MV-4-11 (cell line): Measurements from ENCODE around the gene SEMA5A.

Experiments used
- DNase-seq: peaks from one replicate; lab custom pipeline; 2025; lab: John Stamatoyannopoulos, UW

The SEMA5A gene

DNA sequence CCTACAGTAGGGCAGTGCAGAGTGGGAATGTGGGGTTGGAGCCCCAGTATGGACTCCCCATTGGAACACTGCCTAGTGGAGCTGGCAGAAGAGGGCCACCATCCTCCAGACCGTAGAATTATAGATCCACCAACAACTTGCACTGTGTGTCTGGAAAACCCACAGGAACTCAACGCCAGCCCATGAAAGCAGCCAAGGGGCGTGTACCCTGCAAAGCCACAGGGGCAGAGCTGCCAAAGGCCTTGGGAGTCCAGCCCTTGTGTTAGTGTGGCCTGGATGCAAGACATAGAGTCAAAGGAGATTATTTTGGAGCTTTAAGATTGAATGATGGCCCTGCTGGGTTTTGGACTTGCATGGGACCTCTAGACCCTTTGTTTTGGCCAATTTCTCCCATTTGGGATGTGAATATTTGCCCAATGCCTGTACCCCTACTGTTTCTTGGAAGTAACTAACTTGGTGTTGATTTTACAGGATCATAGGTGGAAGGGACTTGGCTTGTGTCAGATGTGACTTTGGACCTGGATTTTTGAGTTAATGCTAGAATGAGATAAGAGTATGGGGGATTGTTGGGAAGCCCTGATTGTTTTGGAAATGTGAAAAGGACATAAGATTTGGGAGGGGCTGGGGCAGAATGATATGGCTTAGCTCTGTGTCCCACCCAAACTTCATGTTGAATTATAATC lies 266.8 kb downstream of the SEMA5A start:
- no peak for DNase-seq

DNA sequence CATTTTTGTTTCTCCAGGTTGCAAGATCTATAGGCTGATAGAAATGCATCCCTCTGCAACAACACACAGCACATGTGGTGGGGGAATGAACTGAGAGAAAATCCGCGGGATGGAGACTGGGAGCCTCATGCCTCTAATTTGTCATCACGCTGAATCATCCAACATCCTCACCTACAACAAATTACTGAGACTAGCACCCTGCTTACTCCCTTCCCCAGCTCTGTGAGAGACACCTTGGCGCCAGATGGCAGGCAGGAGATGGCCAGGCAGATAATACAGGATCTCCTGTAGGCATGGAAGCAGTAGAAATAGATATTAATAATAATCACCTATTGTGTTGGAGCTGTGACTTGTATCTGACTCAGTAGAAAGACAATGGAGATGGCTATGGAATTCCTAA lies 276.9 kb downstream of the SEMA5A start:
- no peak for DNase-seq

DNA sequence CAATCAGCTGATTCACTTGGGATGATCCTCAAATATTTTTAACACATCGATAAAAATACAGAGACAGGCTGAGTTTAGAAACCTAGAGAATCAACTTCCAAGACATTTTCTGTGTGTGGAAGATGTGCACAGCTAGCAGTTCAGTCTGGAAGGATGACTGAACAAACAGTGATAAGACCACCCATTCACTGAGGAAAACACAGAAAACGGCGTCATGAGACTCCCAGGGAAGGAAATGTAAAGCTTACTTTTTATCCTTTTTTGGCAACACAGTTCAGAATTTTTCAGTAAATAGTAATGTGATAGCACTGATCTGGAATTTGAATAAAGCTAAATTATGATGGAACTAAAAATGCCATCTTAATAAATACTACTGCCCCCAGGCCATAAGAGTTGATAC lies 277.6 kb downstream of the SEMA5A start:
- DNase-seq, result no peak

DNA sequence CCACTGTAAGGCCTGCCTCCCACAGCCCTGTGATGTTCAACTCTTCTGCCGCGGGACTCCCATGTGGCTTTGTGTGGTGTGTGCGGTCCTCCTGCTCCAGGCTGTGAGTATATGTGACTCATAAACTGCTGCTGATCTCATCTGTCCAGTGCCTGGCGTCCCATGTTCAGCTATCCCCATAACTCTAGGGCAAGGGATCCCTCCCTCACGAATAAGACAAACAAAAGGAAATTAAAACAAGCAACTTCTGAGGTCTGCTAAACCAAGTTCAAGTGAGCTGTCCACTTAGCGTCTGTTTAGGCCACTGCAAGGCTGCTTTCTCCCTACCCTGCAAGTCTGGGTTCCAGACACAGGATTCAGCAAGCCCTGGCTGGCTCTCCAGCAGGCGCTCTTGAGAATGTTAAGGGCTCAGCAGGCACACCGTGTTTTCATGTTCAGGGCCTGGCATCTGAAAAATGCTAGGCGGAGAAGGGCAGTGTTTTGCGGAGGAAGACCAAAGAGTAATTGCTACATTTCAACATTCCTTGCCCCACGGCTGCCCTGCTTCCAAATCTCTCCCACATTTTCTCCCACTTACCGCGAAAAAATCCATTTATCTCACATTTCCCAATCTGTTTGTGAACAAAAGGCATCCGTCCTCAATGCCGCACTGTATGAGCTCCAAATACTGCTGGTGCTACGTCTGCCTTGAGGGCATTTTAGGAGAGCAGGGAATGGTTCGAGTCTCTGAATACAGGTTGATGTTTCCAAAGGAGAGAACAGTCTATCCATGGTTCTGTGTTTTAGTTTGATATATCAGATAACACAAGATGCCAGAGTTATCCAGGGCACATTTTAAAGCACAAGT lies 280.2 kb downstream of the SEMA5A start:
- no peak for DNase-seq

DNA sequence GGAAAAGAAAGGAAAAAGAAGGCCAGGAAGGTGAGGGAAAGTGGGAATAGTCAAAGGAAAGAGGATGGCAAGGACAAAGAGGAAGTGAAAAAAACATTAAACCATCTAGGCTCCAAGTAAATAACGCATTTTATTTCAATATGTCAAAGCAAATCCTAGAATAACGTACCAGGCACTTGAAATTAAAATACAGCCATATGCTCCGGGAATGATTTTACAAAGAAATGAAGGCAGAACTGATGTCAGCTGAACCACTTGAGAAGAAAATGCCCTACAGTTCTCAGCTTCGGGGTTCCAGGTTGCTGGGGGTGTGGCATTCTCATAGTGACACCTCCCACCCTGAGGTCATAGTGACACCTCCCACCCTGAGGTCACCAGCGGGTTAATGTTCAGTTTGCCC lies 281.6 kb downstream of the SEMA5A start:
- no peak for DNase-seq

DNA sequence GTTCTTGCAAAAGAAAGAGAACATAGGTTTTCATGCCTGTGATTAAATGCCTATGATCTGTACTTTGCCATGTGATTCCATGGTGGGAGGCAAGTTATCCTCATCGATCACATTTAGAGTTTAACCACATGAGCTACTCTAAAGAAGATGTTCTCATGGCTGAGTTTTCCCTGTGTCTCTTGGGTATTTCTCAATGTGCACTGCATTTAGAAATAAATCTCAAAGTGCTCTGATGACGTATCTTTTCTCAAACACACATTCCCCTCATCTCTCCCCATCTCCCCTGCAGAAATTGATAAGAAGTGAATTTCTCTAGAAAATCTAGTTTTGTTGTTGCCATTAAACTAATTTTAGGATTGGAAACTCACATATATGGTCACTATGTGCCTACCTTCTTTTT lies 282.2 kb downstream of the SEMA5A start:
- no peak for DNase-seq

DNA sequence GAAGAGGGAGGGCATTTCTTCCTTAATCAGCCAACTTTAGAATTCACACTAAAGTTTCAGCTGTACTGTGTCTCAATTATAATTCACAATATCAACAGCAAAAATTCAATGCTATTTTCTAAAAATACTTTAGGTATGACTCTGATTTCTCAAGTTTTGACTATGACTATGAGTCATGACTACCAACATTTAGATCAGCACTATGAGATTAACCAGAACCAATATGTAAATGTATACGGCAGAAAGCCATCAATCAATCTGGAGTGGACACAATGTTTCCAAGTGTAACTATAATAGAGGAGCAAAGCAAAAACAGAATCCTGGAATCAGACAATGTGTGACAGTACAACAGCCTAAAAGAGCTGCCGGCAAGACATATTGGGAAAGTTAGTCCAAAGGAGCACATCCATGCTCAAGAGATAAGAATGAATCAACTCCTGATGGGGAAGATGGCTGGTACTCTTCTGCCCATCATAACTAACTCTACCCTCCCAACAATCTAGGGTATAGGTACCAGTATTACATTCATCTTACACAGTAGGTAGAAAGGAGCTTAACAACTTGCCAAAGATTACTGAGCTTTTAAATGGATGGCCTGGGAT lies 294.4 kb downstream of the SEMA5A start:
- DNase-seq, result no peak

DNA sequence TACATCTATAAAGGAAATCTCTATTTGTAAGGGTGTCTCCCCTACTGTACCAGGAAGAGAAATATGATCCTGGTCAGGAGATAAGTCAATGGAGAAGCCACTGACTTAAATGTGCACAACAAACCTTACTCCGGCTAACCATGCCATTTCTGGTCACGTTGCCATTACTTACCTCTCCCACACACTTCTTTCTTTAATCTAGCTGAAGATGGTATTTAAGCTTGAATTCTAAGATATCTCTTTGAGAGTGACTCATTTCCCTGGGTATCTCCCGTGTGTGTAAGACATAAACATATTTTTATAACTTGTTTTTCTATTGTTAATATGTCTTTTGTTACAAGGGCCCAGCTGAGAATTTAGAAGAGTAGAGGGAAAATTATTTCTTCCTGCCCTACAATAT lies 296.6 kb downstream of the SEMA5A start:
- DNase-seq, result no peak

DNA sequence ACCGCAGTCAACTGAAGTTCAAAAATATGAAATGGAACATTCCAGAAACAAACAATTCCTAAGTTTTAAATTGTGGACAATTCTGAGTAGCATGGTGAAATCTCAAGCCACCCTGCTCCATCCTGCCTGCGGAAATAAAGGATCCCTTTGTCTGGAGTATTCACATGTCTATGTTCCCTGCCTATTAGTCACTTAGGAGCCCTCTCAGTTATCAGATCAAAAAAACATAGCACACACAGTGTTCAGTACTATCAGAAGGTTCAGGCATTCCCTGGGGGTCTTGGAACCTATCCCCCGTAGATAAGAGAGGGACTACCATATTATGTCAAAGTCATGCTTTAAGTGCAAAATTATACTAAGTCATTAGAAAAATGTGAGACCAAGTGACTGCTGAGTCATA lies 300.8 kb downstream of the SEMA5A start:
- no peak for DNase-seq

DNA sequence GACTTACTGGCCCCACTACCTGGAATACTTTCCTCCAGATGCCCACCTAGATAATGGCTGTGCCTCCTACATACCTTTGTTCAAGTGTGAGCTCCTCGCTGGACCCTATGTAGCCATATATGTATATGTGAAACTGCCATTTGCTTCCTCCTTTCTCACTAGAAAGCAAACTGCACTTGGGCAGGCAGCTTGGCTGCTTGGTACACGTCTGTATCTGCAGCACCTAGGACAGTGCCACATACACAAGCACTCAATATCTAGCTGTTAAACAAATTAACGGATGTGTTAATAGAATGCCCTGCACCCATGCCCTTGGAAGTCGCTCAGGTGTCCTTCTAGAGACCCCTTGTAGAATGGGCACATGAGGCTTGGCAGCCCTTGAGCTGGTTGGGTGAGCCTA lies 301.5 kb downstream of the SEMA5A start:
- DNase-seq, result no peak

DNA sequence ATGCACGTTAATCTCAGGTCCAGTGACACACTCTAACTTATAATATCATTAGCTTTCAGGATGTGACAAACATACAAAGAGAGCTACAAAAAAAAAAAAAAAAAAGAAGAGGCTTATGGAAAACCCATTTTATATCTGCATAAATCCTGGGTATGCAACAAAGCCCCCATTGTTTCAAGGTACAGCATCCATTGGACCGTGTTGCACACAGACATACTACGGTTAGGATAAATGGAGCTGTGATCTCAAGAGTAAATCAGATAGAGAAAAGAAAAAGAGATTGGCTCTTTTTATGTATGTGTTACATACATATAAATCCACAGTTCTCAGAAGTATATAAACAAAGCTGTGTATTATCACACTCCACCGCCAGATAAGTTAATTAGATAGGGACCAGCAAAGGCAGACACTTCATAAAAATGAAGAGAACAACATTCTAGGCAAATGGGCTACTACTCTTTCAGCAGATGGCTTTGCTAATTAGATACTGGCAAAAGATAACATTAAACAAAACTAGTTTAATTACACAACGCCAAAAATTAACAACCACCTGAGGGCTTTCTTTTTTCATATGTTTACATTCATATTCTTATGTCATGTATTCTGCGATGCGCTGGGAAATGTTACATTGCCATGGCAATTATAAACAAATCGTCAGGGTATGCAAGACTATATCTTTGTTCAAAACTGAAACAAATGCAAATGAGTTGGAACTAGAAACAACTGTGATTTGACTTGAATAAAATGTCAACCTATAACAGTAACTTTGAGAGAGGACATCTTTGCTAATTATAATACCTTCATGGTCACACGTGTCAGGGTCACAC lies 304.2 kb downstream of the SEMA5A start:
- no peak for DNase-seq

DNA sequence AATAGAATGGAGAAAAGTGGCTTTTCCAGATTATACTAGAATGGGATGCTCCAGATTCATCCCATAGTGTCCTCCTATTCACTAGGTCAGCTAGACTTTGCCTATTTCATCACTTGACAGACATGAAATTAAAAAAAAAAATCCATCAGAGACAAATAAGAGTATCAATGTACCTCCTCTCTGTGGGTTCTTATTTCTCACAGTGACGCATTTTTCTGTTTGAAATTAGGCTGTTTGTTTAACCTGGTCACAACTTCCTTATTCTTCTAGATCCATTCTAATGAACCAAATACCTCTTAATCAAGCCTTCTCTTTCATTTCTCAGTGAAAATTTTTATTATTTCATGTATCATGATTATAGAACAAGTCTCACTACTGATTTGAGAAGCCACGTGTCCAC lies 305.4 kb downstream of the SEMA5A start:
- DNase-seq, result no peak

DNA sequence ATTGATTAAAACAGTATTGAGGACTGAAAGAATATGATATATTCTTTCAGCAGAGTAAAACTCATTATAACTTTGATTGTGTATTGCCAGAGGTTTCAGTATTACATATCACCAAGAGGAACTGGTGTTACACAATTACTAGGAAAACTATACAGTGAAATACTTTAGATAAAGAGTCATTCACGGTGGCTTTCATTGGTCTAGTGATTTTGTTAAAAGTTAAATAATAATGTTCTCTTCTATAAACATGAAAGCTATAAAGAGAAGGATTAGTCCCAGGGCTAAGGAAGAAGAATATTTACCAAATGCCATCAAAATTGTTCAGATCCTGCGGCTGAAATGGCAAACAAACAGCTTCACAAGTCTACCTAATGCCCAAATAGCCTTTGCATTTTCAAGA lies 306.2 kb downstream of the SEMA5A start:
- DNase-seq, result no peak

DNA sequence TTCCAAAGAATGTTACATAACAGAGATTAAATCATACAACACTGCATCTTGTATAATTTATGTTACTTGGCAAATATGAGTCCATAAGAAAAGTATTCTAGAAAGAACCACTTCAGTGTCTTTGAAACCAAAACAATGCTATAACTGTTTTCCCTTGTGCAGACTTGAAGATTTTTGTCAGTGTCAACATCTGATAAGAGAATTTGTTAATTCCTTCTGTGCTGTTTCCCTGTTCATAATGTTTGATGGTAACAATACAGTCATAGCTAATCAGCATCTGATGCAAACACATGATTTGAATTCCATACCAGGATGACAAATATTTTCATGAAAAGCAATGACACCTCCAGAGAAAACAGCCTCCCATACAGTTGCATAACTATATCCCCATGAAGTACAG lies 306.8 kb downstream of the SEMA5A start:
- DNase-seq, result no peak

DNA sequence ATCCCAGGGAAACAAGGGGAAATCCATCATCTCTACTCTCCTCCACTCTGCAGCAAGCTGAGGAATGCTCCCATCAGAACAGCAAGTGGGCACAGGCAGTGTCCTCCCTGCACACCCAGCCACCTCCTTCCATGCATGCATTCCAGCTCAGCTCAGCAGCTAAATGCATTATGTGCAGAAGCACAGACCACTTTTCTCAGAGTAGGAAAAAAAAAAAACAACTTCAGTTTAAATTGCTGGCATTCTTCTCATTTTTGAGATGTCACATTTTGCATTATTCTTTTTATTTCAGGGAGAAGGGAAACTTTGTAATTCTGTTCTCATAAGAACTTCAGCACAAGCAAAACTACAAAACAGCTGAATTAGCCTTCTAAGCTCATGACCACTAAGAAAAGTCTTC lies 312.2 kb downstream of the SEMA5A start:
- no peak for DNase-seq

DNA sequence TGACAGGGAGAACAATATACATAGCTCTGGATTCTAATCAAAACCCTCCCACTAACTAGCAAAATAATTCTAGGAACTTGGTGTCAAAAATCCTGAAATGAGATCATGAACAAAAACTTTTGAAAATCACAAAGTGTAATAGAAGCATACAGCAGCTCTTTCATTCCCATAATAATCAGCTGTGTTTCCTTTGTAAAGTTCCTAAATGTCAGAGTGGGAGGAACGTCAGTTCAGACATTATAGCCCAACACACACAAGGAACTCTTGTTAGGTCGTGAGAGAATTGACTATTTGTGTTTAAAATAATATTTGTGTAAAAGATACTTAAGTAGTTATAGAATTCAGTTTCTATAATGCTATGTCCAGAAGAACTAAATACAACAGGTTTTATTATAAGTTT lies 312.8 kb downstream of the SEMA5A start:
- no peak for DNase-seq

DNA sequence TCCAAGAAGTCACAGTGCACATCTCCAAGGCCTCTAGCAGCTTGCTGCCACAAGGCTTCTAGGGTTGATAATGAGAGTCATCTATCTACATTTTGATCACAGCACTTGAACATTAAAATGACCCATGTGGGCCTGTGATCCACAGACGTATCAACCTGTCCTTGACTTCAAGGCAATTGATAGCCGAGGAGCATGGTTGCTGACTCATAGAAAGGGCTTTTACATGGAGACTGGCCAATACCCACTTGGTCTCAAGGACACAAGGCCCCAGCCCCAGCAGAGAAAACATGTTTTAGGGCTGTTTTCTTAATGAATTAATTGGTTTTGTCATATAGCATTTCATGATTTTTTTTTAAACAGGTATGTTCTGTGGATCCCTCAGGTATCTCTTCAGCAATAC lies 314.0 kb downstream of the SEMA5A start:
- no peak for DNase-seq

DNA sequence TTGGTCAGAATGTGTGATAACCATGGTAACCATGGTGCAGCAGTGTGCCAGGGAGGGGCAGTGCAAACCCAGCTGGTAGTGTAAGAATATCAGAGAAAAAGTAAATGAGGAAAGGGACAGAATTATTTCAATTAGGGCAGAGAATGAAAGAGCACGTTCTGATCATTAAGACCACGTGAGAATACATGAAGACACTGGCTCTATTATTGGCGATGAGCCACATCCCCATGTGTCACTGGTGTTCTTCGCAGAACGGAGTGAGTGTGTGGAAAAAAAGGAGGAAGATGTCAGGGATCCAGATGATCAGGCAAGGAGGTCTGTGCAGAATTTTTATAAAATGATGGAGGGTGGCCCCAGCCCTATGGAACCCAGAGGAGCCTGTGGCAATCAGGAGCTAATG lies 315.5 kb downstream of the SEMA5A start:
- DNase-seq, result no peak

DNA sequence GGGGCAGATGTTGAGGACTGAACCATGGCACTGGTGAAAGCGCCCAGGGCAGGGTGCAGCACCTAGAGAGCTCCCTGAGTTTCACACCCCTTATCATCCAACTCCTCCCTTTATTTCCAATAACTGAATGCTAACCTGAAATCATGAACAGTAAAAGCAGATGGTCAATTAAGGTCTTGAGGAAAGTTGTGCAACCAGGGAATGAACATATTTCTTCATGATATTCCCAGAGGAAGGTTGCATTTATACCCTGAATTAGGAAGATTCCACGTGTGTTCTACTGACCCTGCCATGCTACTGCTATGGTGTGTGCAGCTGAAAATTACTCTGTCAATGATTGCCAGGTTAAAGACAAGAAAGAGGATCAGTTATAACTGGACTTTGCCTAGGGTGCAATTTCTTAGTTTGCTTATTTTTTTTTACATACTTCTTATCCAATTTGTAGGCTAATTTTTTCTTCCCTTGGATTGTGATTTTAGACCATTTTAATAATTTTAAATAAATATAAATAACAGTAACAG lies 319.8 kb downstream of the SEMA5A start:
- DNase-seq, result no peak

DNA sequence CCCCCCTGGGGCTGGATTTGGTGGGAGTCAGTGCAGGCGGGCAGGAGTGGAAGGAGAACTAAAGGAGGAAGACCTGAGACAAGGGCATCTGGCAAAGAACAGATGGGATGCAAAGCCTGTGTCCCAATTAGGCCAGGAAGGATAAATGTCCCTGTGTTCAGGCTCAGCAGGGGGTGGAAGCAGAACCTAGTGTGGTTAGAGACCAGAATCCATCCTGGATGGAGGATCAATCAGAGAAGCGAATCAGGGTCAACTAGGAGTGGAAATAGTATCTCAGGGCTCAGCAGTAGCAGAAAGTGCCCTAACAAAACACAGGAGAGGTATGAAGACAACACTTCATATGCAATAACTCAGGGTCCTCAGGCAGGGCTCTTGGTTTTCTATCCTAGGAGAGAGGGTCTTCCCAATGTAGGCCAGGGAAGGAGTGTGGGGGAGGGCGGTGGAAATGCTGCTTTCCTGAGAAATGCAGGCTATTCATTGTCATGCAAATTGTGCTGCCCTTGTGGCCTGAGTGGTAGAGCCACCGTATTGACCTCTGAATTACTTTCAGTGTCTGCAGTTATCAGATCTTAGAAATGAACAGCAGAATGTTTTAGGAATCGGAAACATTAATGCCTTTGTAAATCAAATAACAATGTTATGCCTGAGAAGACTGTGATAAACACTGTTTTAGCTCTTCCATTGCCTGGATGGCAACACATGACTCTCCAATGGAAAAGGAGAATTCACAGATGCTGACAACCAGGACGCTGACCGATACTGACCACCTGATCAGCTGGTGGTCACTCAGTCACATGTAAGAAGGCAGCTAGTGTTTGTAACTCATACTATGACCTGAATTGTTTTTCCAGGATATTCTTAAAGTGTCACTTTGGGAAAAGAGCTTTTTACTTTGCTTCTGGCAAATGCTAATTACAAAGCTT lies 323.6 kb downstream of the SEMA5A start:
- DNase-seq, result no peak

DNA sequence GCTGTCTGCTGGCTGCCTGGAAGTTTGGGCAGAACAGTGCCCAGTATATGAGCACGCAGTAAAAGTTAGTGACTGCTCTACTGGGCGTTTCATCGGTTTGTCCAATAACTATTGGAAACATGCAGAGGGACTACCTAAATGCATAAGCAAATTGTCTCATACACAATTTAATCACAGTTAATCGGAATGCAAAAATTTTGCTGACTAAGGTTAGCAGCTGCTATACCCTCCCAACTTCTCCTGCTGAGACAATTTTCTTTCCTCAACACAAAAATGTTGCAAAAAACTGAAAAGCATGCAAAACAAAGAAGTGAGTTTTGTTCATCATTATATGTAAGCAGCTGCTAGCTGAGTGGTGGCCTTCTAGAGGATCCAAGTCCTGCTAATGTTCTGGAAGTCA lies 327.5 kb downstream of the SEMA5A start:
- DNase-seq, result no peak
